A172 (cell line): ENCODE results near the gene OTUD3. TPM values are rescaled to one million over a fixed set of nuclear protein-coding genes. Genes with fewer than 3 reads are reported as not detected.
"Not testable (repeated sequence)": the region's sequence is repeated elsewhere in the genome, so short reads cannot be mapped to it uniquely, and the experiment has no call there.

Experiments used
- DNase-seq: peaks from one replicate; pipeline ENCODE4 v3.0.0-alpha.2; 2015; ENCODE audit warnings: low spot score
- total RNA-seq: library from RNA; depleted of rRNA; stranded (reverse); fragments of >200 nt; shearing (Covaris generic); gene quantifications from 2 replicates; pipeline ENCODE4 v1.2.3, GENCODE V29; 2014

Gene OTUD3
- total RNA-seq, 1 experiment from 2014 or later = 2.4 TPM

DNA sequence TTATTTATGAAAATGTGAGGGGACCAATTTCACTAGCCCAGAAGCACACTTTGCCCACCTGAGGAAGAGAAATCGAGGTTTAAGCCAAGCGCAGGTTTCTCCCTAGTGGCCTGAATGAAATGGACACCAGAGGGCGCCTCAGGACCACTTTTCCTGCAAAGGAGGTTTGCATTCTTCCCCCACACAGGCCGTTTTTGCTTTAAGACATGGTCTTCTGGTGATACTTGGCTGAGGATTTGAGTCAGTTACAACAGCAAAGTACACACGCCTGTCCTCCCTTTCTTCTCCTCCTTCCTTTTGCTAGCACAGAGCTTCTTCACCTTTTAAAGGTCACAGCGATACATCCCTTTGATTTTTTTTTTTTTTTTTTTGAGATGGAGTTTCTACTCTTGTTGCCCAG, 35.9 kb downstream of the OTUD3 start:
- peak; percentile 54 for DNase-seq

DNA sequence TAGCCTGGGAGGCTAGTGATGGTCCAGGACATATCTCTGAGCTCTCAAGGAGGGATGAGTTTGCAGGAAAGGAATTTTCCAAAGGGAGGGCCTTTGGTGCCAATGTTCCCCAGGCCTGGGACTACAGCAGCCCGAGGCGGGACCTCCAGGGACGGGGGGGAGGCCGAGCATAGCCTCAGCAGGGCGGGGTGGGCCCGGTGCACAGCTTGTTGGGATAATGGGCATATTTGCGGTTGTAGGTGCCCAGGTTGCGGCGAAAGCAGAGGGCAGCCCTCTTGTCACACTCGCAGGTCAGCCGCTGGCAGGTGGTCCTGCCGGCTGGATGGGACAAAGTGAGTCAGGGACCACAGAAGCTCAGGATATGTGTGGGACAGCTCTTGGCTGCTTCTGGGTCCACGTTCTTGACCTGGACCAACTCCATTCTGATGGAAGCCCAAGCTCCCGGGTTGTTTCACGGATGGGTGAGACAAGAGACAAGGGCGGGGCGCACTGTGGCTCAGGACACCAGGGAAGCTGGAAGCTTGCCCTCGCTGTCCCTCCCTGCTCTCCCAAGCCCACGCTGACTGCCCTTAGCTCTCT, 38.0 kb downstream of the OTUD3 start:
- no peak for DNase-seq

DNA sequence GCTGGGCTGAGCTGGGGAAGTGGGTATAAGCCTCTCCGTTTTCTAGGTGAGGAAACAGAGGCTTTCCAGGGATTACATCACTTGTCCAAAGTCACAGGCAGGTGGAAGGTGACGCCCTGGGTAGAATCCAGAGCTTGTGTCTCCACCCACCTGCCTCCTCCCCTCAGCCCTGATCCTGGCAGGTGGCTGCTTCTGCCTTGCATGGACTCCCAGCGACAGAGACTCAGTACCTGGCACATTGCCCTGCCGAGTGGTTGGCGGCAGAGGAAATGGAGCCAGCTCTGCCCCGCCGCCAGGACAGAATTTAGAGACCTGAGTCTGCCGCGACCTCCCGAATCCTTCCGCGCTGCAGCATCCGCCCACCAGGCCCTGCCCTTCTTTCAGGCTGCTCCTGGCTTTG, 39.1 kb downstream of the OTUD3 start:
- DNase-seq = no peak

DNA sequence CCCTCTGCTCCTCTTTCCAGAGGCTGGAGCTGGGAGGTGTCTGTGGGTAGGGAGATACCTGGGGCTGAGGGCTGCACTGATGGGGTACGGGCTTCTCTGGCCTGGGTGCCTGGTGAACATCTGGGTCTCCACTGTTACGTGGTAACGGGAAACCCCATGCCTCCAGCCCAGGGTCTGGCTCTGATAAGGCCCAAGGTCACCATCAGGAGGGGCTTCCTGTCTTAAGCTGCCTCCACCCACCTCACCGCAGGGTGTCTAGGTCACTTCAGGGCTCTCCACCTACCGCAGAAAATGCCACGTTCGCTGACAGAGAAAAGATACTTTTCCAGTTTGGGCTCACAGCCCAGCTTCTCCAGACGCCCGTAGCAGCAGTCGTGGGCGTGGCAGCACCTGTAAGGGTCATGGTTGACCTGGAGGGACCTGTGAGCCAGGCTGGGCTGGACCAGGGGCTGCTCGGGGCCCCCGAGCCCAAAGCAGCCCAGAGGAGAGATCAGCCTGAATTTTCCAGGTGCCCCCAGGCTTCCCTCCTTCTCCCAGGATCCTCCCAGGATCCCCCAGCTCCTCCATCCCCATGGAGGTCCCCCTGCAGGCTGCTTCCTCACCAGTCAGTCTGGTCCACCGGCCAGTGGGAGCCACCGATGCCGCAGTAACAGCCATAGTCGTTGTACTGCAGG, 40.0 kb downstream of the OTUD3 start:
- no peak for DNase-seq

DNA sequence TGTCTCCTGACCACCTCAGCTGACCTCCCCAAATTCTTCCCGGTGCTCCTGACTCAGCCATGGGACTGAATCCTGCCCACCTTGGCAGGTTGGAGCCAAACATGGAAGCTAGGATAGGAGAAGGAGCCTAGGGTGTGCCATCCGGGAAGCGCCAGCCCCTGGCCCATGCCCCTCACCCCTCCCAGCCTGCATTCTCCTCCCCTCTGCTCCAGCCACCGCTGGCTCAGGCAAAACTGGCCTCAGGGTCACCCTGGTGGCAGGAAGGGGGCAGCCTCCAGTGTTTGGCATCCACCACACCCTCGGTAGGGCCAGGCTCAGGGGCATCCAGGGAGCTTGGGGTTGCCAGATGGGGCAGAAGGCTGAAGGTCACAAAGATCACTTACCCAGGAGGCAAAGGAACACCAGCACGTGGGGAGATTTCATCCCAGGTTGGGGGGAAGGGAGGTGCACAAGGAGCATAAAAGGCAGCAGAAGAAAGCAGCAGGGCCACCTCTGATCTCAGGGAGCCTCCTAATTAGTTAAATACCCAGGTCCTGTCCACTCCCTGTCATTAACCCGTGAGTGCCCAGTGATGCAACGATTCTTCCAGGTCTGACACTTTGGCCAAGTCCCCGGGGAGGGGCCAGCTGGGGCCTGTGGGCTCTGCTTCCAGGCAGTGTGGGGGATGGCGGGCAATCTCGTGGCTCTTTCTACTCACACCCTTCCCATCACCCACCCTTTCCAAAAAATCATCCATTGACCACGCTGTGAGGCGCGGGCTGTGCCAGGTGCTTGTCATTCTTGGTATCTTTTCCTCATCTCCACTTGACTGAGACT, 41.1 kb downstream of the OTUD3 start, which contains the start of gene PLA2G2E:
TSS of gene PLA2G2E (minus strand) at position 481 of the 816 bp plus-strand sequence. CDS start at position 423, 58 bp downstream.
- DNase-seq = no peak

DNA sequence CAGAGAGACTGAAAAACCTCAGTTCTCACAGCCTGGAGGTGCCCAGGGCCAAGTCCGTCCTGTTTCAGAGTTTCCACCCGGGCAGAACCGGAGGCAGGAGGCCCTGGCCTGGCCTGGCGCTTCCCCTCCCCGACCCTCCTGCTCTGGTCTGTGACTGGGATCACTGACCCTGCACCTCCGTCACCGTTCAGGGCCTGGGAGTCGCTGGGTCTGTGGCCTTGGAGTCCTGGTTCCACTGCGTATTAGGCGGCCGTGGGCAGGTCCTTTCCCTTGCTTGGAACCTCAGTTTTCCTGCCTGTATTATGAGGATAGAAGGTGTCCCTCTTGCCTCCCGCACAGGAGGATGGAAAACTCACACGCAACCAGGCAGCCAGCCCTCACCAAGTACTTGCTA, 41.8 kb downstream of the OTUD3 start:
- DNase-seq = no peak

DNA sequence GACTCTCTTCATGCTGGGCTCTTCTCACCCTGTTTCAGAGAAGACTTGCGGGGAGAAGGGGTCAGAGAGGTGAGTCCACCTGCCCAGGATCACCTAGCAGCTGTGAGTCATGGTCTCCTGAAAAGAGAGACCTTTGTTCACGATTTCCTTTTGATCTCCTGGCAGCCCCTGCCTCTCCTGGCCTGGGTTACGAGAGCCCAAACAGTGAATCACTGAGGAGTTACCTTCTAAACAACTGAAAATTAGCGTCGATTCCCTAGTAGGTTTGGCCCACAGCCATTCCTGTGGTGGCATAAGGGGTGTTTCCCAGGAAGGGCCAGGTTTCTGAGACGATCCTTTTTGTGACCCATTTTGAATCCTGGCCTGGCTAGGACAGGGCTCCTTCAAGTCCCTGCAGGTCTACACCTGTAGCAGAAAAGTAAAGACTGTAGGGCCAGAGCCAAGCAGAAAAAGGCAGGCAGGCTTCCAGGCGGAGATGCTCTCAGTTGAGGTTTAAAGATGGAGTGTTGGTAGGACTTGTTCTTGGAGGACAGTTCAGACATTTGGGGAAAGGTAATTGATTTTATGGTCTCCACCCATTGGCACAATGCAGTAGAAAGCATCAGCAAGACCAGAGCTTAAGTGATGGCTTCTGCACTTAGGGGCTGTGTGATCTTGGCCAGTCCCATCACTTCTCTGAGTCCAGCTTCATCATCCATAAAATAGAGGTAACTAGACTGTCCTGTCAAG, 43.3 kb downstream of the OTUD3 start:
- DNase-seq = peak; percentile 3

DNA sequence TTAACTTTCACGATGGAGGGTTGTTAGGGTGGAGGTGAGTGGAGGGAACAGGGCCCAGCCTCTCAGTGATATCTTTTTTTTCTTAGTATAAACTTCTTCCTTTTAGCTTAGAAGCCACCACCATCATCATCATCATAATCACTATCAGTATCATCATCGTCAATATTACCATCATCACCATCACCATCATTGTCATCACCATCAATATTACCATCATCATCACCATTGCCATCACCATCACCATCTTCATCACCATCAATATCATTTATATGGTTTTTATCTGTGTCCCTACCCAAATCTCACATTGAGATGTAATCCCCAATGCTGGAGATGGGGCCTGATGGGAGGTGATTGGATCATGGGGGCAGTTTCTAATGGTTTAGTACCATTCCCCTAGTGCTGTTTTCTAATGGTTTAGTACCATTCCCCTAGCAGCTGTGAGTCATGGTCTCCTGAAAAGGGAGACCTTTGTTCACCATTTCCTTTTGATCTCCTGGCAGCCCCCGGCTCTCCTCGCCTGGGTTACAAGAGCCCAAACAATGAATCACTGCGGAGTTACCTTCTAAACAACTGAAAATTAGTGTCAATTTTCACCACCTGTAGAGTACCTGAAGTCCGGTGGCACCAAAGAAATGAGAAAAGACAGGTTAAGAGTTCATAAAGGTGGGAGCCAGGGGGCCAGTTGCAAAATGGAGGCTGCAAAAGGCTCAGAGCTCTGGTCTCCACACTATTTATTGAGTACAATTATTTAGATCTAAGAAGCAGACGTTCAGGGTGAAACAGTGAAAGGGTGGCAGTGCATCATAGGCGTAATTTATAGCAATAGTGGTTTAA, 44.3 kb downstream of the OTUD3 start:
- no peak for DNase-seq

DNA sequence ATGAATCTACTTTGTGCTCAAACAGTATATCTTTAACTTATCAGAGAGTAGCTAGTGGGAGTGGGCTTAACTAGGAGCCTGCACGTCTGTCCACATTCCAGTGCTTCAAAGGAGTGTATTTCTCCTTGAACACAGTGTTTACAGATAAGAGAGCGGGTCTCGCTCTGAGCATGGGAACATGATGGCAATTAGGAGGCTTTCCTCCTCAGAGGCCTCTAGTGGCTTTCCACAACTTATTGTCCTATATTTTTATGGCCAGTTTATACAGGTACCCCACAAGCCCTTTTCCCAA, 44.9 kb downstream of the OTUD3 start:
- DNase-seq = not testable (repeated sequence)

DNA sequence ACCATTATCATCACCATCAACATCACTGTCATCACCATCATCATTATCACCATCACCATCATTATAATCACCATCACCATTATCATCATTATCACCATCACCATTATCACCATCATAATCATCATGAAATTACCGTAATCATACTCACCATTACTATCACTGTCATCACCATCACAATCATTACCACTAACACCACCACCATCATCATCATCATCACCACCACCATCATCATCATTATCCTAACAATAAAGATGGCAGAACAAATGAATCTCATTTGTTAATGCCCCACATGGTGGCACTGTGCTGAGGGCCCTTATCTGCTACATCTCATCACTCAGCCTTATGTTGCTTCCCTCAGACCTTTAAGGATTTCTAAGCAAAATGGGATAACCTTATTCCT, 50.7 kb downstream of the OTUD3 start:
- DNase-seq = no peak

DNA sequence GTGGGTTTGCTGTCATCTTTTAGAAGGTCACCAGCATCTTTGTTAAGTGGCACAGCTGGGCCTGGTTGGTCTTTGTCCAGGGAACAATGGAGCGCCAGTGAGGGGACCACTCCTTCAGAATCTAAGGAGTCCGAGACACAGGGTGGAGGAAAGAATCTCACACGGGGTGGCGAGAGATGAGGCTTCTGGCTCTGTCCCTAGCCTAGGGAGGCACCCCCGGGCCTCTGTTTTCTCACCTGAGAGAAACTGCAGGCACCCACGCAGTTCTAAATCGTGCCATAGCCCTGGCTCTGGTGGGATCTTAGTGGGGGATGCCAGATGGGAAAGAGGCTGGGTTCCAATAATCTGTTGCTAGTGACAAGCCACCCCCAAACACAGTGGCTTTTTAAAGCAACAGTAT, 52.1 kb downstream of the OTUD3 start:
- DNase-seq = no peak

DNA sequence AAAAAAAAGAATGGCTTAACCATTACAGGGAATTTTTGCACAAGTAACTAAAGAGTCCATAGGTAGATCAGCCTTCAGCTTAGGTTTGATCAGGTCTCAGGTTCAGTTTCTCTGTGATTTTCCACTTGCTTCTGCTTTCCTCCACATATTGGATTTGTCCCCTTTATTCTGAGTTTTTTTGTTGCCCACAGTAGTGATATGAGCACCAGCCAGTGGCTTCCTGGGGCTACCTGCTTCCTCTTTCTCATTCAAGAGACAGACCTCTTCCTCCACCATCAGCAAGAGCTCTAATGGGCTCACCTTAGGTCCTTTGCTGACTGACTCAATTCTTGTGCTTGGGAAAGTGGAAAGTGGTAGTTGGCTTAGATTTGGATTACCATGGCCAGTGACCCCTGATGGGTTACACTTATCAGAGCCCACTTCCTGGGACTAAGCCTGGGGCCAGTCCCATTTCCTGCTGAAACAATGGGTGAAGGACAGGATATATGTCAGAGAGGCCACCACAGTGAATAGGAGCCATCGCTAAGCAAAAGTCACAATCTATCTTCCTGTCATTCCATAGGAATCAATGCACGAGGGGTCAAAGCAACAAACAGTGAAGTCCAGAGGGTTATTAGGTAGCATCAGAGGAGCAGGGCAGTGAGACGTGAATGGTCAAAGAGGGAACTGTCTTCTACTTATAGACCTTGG, 54.0 kb downstream of the OTUD3 start:
- DNase-seq = no peak

DNA sequence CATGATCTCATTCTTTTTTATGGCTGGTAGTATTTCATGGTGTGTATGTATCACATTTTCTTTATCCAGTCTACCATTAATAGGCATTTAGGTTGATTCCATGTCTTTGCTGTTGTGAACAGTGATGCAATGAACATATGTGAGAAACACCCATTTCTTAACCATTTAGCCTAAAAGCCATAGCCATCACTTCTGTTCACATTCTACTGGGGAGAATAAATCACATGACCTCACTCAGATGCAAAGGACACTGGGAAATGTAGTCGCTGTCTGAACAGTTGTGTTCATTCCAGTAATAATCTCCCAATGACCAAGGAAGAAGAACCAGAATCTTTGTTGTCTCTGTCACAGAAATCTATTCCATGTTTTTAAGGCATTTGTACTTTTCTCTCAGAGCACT, 56.3 kb downstream of the OTUD3 start:
- no peak for DNase-seq

DNA sequence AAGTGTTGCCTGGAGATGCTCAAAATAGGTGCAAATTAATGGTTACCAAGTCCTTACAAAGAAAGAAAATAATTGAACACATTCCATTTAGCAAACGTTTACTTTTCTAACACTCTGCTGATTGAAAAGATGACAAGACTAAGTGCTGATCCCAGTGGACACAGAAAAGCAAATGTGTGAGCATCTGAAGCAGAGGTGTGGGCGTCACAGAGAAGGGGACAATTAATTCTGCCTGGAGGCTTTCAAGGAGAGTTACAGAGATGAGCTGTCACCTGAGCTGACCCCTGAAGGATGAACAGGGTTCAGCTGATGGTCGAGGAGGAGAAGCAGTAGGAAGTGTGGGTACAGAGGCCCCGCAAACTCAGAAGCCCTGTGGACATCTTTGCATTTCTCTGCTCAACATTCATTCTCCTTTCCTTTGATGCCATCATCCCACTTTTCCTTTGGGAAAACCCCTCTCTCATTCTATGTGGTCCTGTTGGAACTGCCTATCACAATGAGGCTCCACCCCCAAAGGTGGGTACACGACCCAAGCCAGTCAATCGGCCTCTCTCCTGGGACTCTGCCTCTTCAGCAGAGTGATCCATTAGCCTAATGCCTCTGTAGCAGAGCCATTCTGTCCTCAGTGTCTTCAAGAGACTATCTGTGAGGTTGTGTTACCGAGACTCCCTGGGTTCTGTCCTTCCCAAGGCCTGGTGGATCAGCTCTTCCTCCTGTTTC, 58.5 kb downstream of the OTUD3 start:
- no peak for DNase-seq

DNA sequence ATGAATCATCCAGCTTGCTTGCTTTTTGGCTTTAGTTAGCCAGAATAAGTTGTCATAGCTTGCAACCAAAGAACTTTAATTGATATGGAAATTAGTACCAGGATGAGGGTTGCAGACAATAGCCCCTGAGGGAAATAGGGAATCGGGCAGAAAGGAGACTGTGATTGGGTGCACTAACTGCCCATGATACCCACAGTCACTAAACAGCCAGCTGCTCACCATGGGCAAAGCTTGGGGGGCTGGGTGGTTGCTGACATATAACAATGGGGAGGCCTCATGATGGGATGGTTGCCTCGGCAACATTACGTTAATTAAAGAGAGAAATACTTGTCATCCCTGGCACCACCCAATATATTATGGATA, 59.0 kb downstream of the OTUD3 start:
- no peak for DNase-seq

DNA sequence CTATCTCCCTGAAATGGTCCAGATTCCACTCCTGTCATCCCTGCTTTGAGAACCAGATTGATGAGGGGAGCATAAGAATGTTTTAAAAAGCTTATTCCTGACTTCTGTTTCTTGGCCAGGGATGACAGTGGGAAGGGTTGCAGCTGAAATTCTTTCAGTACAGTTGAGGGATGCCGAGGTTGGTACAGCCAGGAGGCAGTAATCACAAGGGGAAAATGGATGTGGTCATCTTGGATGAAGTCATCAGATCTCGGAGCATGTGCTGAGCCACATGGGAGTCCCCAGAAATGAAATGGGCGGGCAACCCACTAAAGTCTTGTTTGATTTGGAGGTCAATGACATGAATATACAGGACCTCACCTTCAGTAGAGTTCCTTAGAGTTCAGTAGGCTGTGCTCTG, 59.9 kb downstream of the OTUD3 start:
- no peak for DNase-seq

DNA sequence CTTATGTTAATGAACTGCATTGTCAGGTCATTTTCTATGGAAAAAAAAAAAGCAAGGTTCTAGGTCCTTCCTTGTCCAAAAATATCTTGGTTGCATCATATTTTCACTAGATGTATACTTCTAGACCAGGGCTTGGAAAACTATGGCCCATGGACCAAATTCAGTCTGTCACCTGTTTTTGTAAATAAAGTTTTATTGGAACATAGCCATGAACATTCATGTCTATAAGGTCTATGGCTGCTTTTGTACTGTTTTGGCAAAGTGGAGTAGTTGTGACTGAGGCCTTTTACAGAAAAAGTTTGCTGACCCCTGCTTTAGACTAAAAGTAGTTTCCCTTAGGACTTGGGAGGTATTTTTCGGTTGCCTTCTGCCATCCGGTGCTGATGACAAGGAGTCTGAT, 60.5 kb downstream of the OTUD3 start:
- DNase-seq = no peak

DNA sequence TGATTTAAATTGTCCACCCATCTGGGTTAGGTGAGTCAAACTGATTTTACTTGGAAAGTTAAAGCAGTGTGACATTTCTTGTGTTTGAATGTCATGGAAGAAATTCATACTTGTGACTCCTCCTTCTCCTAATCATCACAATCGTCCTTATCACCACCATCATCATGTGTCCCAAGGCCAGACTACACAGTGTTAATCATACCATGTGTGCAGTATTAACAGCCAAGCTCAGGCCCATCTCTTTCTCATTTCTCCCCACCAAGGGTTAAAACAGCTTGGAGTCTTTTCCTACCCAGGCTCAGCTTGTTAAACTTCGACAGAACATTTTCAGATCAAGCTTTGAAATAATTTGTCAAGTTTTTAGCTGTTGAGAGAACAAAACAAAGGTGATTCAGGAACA, 63.7 kb downstream of the OTUD3 start:
- no peak for DNase-seq

DNA sequence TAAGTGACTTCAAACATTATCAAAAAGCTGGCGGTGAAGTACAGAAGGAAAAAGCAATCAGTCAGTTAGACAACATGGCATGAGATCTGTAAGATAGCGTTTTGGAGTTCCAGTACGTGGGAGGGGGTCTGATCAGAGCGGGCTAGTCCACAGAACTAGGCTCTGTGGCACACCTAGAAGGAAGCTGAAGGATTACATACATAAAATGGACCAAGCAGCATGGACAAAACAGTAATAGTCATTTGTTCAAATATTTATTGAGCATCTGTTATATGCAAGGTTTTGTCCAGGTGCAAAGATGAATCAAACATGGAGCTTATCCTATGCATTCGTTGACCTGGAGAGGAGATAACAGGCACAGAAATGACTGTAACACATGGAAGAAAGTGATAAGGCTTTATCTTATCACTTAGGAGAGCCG, 64.1 kb downstream of the OTUD3 start:
- DNase-seq = no peak

DNA sequence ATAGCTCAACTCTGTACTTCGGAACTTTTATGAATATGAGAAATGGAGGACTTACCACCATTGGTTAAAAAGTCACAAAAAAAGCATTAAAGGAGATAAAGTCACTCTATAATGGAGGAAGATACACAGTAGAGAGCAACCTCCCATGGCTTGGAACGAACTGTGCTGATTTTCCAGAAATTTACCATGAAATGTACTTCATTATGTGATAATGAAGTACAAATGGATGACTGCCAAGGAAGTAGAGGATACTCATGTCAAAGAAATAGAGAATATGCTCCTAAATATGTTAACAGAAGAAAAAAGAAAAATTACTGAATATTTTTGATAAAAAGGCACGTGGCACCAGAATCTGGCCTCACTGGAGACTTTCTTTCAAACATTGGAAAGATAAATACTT, 64.8 kb downstream of the OTUD3 start:
- DNase-seq = no peak
